Right lobe of liver (tissue), 4 donors: ENCODE measurements around the gene PLS1.

Experiments
- CTCF ChIP-seq, 4 donors: fragments of 200-600 bp in 3 of 4; fragments of 450-650 bp in 1 of 4; IDR thresholded peaks; one replicate each; pipeline versions ENCODE4 v1.5.1 to v1.8.0; 2016 to 2022; ENCODE audit warnings: antibody characterized with exemption in 4 of 4, mild to moderate bottlenecking in 2 of 4
- POLR2A ChIP-seq: fragments of 450-650 bp; IDR thresholded peaks from one replicate; pipeline ENCODE4 v1.6.1; 2017; ENCODE audit warnings: antibody characterized with exemption, mild to moderate bottlenecking
- donor health status: DM: no; HTN: no; CAD: no.
- donor health status: DM: no; HTN: no; CAD: no.
- donor health status: DM: no; HTN: yes; CAD: no.

GRCh38 chr3:142588703-142589102, 7.5 kb upstream of the PLS1 start:
- TF ChIP-seq CTCF (IDR thresholded peaks at IDR 0.05) (no peak), POLR2A (no peak)
